Activated naive CD8-positive, alpha-beta T cell treated with anti-CD3 and anti-CD28 coated beads, Interleukin-2, amount 50 U/mL, for 16 hours (primary cell): ENCODE results near the gene FZR1.
A peak's percentile ranks its signal among the peaks of the same experiment; 100 is the strongest.
"Not testable (repeated sequence)": the region's sequence is repeated elsewhere in the genome, so short reads cannot be mapped to it uniquely, and the experiment has no call there.

Experiments
- DNase-seq: peaks from one replicate; pipeline ENCODE4 v3.0.0-alpha.2; 2020; ENCODE audit warnings: low read depth, low spot score

FZR1 gene

GRCh38 chr19:3544742-3545668 lies 38.9 kb downstream of the FZR1 start:
- DNase-seq: peak; percentile 67

- no peak for DNase-seq
Observed at GRCh38 chr19:3545669-3546034, 39.5 kb downstream of the FZR1 start.

GRCh38 chr19:3546119-3546518 lies 40.0 kb downstream of the FZR1 start:
- DNase-seq: no peak

GRCh38 chr19:3547301-3547731 lies 41.2 kb downstream of the FZR1 start:
- no peak for DNase-seq

- DNase-seq: no peak
Observed at GRCh38 chr19:3547767-3548282, 41.7 kb downstream of the FZR1 start.

- no peak for DNase-seq
Observed at GRCh38 chr19:3548606-3549005, 42.5 kb downstream of the FZR1 start.

- no peak for DNase-seq
Observed at GRCh38 chr19:3549816-3550215, 43.7 kb downstream of the FZR1 start.

- DNase-seq: no peak
Observed at GRCh38 chr19:3550947-3551791, 45.1 kb downstream of the FZR1 start.

- no peak for DNase-seq
Observed at GRCh38 chr19:3551792-3552095, 45.6 kb downstream of the FZR1 start.

- no peak for DNase-seq
Observed at GRCh38 chr19:3554254-3555083, 48.4 kb downstream of the FZR1 start.

- DNase-seq: no peak
Observed at GRCh38 chr19:3555653-3556422, 49.7 kb downstream of the FZR1 start.

GRCh38 chr19:3556423-3556977 lies 50.4 kb downstream of the FZR1 start:
- DNase-seq: no peak

- peak; percentile 50 for DNase-seq
Observed at GRCh38 chr19:3556978-3557460, 50.9 kb downstream of the FZR1 start.

- peak; percentile 94 for DNase-seq
Observed at GRCh38 chr19:3557461-3558248, 51.5 kb downstream of the FZR1 start, which contains the start of gene MFSD12. Gene MFSD12, minus strand, starts transcription at chr19:3557586. Its CDS starts 183 bp downstream, at chr19:3557403.

- DNase-seq: no peak
Observed at GRCh38 chr19:3563709-3564524, 57.8 kb downstream of the FZR1 start.

GRCh38 chr19:3565139-3565538 lies 59.0 kb downstream of the FZR1 start:
- no peak for DNase-seq

- DNase-seq: not testable (repeated sequence)
Observed at GRCh38 chr19:3570042-3570441, 63.9 kb downstream of the FZR1 start.

GRCh38 chr19:3570606-3571011 lies 64.5 kb downstream of the FZR1 start:
- DNase-seq: no peak
